Ovary (tissue), 9 donors: ENCODE data around the gene VGLL2. TPM values are rescaled to one million over a fixed set of nuclear protein-coding genes. Genes with fewer than 3 reads are reported as not detected.

Source experiments
- DNase-seq, 5 donors: peaks; one replicate each; pipeline ENCODE4 v3.0.0-alpha.2; 2019 to 2020
- H3K27ac ChIP-seq, 2 donors: fragments of 200-600 bp; one replicate each; pipeline versions ENCODE4 v1.5.1 to v1.8.0; 2019 to 2022
- H3K27me3 ChIP-seq: fragments of 200-600 bp; one replicate; pipeline ENCODE4 v1.8.0; 2022
- H3K36me3 ChIP-seq: fragments of 200-600 bp; sonication (generic); one replicate; pipeline ENCODE4 v1.5.1; 2019
- H3K4me1 ChIP-seq: one replicate; pipeline ENCODE4 v1.8.1; 2013; ENCODE audit warnings: mild to moderate bottlenecking, moderate library complexity; ENCODE audit not compliant: insufficient read depth
- H3K4me3 ChIP-seq: fragments of 200-600 bp; sonication (generic); one replicate; pipeline ENCODE4 v1.5.1; 2017
- H3K9me3 ChIP-seq, 2 donors: fragments of 200-600 bp in 1 of 2; sonication (generic) in 1 of 2; one replicate each; pipeline versions ENCODE4 v1.5.1 to v1.8.1; 2013 to 2019; ENCODE audit warnings: mild to moderate bottlenecking in 1 of 2, moderate library complexity in 1 of 2
- EP300 ChIP-seq: sonication (generic); formaldehyde crosslinking; IDR thresholded peaks from one replicate; pipeline ENCODE4 v1.6.1; 2017; ENCODE audit warnings: antibody characterized with exemption
- POLR2A ChIP-seq: fragments of 450-650 bp; IDR thresholded peaks from one replicate; pipeline ENCODE4 v1.6.1; 2017; ENCODE audit warnings: antibody characterized with exemption, mild to moderate bottlenecking, moderate library complexity
- WGBS, 3 donors: extraction: QIAGEN DNeasy Blood & Tissue Kit in 1 of 3; methylation state at CpG; one replicate each; pipeline versions ENCODE4 v1.1.5 to v1.1.7; 2013 to 2017; 5-methylcytosine and 5-hydroxymethylcytosine counted together
- intact Hi-C, 4 donors: fragments of 100-400 bp; cut with DNase I; formaldehyde crosslinking; loops; one replicate each; pipeline versions ENCODE4 v1.11.0 to v1.15.1; 2022 to 2023
- polyA plus RNA-seq, 2 donors: library from polyadenylated mRNA; stranded (reverse); fragments of 200-250 nt in 1 of 2; fragments of 350-450 nt in 1 of 2; fragmentation: Illumina TruSeq in 1 of 2; extraction: RNeasy Lipid Tissue Mini Kit (QIAGEN cat#74804) in 1 of 2; gene quantifications; one replicate each; pipeline ENCODE4 v1.2.3, GENCODE V29; 2013 to 2014
- small RNA-seq: library from RNA; depleted of rRNA; stranded (forward); fragments of <200 nt; gene quantifications from one replicate; pipeline ENCODE3, GENCODE V24; 2016
- total RNA-seq, 7 donors: library from RNA; depleted of rRNA in 2 of 7; stranded (reverse); fragments of >200 nt in 2 of 7; fragmentation: NEBNext Ultra II Directional in 3 of 7; extraction: Animal tissue kit (Norgen Biotek cat#: 25700) in 3 of 7; gene quantifications; one replicate each; pipeline versions ENCODE4 v1.1.0 to v1.2.4, GENCODE V29; 2016 to 2023
- TF ChIP-seq, protein P1 (sequence below), 3 donors: fragments of 450-650 bp in 2 of 3; fragments of 200-600 bp in 1 of 3; IDR thresholded peaks; one replicate each; pipeline versions ENCODE4 v1.5.1 to v1.8.0; 2016 to 2022; ENCODE audit warnings: antibody characterized with exemption in 3 of 3, mild to moderate bottlenecking in 1 of 3
- donor health status: DM: no; HTN: no; CAD: no; lungs with moderate emphysema.
- donor health status: DM: no; HTN: no; CAD: no.
- donor health status: Bipolar disorder and iron deficiency.
- donor health status: DM: yes; HTN: yes; CAD: no.
- donor health status: DM: no; HTN: no; CAD: no.
- donor health status: DM: yes; HTN: yes; CAD: no.

Gene VGLL2
- total and polyA plus RNA-seq, 9 donors = 0.25 TPM; not detected in 8

GRCh38 chr6:117311310-117311709 lies 46.0 kb downstream of the VGLL2 start:
- TF ChIP-seq EP300 = no peak
- no peak for TF ChIP-seq POLR2A
- TF ChIP-seq, protein P1, sequence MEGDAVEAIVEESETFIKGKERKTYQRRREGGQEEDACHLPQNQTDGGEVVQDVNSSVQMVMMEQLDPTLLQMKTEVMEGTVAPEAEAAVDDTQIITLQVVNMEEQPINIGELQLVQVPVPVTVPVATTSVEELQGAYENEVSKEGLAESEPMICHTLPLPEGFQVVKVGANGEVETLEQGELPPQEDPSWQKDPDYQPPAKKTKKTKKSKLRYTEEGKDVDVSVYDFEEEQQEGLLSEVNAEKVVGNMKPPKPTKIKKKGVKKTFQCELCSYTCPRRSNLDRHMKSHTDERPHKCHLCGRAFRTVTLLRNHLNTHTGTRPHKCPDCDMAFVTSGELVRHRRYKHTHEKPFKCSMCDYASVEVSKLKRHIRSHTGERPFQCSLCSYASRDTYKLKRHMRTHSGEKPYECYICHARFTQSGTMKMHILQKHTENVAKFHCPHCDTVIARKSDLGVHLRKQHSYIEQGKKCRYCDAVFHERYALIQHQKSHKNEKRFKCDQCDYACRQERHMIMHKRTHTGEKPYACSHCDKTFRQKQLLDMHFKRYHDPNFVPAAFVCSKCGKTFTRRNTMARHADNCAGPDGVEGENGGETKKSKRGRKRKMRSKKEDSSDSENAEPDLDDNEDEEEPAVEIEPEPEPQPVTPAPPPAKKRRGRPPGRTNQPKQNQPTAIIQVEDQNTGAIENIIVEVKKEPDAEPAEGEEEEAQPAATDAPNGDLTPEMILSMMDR (IDR thresholded peaks at IDR 0.05) = no peak
- H3K27me3 ChIP-seq = no peaks in the 10 kb centered on the region
- H3K36me3 ChIP-seq = no peaks in the 10 kb centered on the region
- 71 to 84% (median 78%) methylated on average over 3 of the region's 3 CpGs for WGBS, 3 donors
- no peaks in the 10 kb centered on the region for H3K9me3 ChIP-seq
- H3K27ac ChIP-seq = no peak overlapping the region
- no peaks in the 10 kb centered on the region for H3K4me1 ChIP-seq
- H3K4me3 ChIP-seq = no peak overlapping the region
- intact Hi-C loops = no loop called here
- no peak for DNase-seq

- intact Hi-C loops = no loop called here
- no peaks in the 10 kb centered on the region for H3K4me1 ChIP-seq
- WGBS, 3 donors = 70 to 86% (median 81%) methylated on average over 1 of the region's 1 CpG
- H3K9me3 ChIP-seq = no peaks in the 10 kb centered on the region
- DNase-seq = no peak
- no peak overlapping the region for H3K27ac ChIP-seq
- no peak overlapping the region for H3K4me3 ChIP-seq
- no peaks in the 10 kb centered on the region for H3K27me3 ChIP-seq
- no peaks in the 10 kb centered on the region for H3K36me3 ChIP-seq
- TF ChIP-seq EP300 = no peak
- TF ChIP-seq POLR2A = no peak
- TF ChIP-seq, protein P1 (IDR thresholded peaks at IDR 0.05) = no peak
Observed at GRCh38 chr6:117311726-117312125, 46.4 kb downstream of the VGLL2 start.

- Histone ChIP-seq H3K36me3 (no peaks in the 10 kb centered on the region), H3K27me3 (no peaks in the 10 kb centered on the region), H3K9me3 (no peaks in the 10 kb centered on the region), H3K4me3 (no peak overlapping the region), H3K4me1 (no peaks in the 10 kb centered on the region), H3K27ac (no peak overlapping the region)
- no peak for TF ChIP-seq EP300
- TF ChIP-seq, protein P1 (IDR thresholded peaks at IDR 0.05) = no peak
- no peak for TF ChIP-seq POLR2A
- 18 to 27% (median 20%) methylated on average over 4 of the region's 4 CpGs for WGBS, 3 donors
- intact Hi-C loops = no loop called here
- no peak for DNase-seq
Observed at GRCh38 chr6:117317261-117317660, 51.9 kb downstream of the VGLL2 start.

Small RNA genes within 50 kb of the gene (small RNA-seq; reads per million reads assigned to genes)
- gene RN7SKP18 = not detected

Other genes with a start within 250 kb of the VGLL2 start
- gene ROS1, start 160.4 kb downstream of the VGLL2 start, total RNA-seq = under 1 TPM in 4 of 7 donors, not detected in 3; under 0.01 to 0.62 (median 0.14) TPM
- gene ROS1, start 160.4 kb downstream of the VGLL2 start, polyA plus RNA-seq = not detected
- gene DCBLD1, start 217.1 kb downstream of the VGLL2 start, total RNA-seq = 1 to 10 TPM; 2.8 to 4.2 (median 3.3) TPM
- gene DCBLD1, start 217.1 kb downstream of the VGLL2 start, polyA plus RNA-seq = 1 to 10 TPM; 2.3 to 9.2 TPM